ENCODE measurements around the gene REL.
"Not testable (repeated sequence)": the region's sequence is repeated elsewhere in the genome, so short reads cannot be mapped to it uniquely, and the experiment has no call there.

The REL gene

DNA sequence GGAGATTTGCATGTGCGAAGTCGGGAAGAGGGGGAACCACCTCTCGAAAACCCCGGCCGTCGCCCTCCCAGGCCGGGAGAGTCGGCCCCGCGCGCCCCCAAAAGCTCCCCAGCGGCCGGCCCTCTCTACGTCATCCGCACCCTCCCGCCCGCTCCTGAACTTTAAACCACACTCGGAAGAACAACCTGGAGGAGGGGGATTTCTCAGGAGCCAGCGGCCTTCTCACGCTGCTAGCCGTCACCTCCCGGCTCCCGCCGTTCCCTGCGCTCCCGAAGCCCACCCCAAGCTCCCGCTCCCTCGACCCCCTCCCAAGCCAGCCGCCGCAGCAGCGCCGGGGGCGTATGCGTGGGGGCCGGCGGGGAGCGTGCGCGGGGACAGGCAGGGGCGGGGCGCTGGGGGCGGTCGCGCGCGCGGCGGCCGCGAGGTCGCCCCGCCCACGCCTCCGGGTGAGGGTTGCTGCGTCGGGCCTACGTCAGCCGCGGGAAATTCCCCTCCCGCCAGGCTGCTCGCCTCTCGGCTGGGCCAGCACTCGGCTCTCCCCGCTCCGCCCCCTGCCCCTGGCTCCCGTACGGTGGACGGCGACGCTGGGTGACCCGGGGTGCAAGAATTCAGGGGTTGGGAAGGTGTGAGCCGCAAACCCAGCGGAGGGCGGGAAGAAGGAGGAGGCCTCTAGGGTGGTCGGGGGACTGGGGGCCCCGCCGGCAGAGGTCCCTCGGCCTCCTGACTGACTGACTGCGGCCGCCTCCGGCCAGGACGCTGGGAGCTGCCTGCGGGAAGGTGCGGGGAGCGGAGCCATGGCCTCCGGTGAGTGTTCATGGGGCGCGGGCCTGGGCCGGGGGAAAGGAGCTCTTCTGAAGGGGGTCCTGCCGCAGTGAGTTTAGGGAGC, at the start of gene REL:
Gene REL, plus strand, starts transcription at position 528 of the 886 bp plus-strand sequence. Its CDS starts 267 bp downstream, at position 795.
- peak; percentile 80 for DNase-seq

DNA sequence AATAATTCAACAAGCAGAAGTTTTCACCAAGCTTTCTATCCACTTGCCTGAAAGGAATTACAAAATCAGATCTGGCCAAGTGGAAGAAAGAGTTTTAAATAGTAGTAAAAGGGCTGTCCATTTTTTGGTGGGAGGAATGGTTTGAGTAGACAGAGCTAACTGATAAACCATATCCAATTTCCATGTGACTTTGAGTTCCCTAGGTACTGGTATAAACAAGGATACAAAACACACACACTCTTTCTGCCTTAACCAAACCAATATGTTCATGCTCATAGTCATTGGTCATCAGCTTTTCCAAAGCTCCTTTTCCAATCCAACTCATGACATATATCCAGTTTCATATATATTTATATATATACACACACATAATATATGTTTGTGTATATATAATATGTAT, 49.5 kb upstream of the REL start:
- no peak for DNase-seq

DNA sequence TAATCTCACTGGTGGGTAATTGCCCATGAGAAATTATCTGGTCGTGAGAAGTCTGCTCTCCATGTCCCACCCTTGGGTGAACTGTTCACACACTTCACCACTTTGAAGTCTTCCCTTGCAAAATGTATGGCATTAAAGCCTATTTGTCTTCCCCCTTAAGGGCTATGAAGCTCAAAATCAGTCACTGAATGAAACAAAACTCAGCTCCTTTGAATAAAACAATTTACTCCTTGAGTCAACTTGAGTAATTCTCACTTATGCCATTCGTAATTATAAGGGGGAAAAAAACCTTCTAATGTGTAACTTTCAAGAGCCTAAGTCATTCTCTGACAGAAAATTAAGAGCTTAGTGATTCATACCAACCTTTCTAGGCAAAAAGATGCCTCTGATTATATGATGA, 48.8 kb upstream of the REL start:
- no peak for DNase-seq

DNA sequence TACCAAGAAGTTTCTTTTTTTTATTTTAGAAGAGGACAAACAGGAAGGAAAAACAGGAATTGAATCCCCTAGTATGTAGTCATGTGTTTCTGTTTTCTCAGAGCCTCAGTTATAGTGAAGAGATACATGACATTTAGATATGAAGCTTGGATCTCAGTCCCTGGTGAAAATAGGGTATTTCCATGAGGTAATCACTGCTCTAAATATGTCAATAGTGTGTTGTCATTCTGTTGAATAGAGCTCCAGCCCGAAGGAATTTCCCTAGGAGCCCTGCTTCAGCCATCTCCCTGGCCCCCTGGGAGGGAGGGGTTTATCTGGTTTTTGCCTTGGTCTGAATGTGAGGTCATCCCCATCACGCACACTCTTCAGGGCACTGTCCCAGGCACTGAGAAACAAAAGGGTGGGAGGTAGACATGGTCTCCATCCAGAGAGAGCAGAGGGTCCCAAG, 47.1 kb upstream of the REL start:
- DNase-seq: no peak

DNA sequence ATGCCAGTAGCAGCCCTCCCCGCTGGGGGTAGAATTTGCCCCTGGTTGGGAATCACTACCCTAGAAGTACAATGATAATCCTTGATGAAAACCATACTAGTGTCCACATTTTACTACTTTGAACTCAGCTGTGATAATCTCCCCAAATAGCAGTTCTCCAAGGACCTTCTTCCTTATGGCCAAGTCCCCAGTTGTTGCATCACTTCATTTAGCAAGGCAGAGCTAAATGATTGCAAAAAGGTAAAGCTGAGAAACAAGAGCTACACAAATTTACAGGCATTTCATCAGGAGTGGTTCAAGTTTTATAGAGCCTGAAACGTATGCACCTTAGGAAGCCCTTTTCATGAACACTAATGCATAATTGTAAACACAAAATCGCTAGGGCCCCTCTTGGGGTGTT, 44.9 kb upstream of the REL start:
- no peak for DNase-seq

DNA sequence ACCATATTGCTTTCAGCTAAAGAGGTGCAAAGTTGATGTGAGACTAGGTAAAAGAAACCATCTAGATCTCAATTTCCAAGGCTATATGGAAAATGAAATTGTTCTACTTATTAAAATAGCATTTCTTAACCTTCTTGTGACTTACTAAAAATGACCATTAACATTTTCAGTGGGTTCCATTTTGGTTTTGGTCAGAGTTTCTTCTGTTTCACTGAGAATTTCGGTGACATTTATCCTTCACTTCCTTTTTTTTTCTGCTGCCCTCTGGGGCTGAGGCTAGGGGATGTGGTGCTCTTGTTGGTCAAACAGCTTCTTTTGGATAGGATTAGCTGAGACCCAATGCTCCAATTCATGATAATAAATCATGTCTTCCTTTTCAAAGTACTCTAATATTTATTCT, 44.3 kb upstream of the REL start:
- DNase-seq: no peak

DNA sequence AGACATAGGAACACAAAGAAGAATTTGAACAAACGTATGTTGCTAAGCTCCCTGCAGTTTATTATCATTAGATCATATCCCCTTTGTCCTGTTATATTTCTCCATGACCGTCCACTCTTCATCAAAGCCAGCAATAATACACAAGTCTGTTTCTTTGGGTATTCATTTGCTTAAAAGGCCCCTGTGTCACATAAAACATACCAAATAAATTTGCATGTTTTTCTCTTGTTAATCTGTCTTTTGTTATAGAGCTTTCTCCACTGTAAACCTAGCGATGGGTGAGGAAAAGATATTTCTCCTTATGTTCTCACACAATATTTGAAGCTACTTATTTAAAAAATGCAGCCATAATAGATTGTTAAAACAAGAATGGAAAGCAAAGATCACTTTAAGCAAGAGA, 42.9 kb upstream of the REL start:
- no peak for DNase-seq

DNA sequence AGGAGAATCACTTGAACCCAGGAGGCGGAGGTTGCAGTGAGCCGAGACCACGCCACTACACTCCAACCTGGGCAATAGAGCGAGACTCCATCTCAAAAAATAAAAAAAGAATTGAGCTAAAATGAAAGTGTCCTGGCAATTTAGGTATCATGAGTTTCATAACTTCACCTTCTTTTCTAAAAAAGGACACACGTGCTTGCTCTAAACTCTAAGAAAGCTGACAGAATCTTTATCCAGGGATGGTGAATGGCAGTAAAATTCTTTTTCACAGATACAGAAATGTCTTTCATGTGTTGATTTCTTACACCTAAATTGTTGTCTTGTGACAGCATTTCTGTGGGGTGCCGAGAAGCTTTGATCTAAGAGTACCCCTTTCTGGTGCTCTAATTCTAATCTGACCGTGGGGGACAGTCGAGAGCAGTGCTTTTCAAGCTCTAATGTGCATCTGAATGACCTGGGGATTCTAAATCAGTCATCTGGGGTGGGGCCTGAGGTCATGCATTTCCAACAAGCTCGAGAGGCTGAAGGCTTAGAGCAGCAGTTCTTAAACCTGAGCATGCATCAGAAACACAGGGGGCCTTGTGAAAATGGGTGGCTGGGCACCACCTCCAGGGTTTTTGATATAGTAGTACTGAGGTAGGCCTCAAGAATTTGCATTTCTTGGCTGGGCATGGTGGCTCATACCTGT, 42.1 kb upstream of the REL start:
- no peak for DNase-seq

DNA sequence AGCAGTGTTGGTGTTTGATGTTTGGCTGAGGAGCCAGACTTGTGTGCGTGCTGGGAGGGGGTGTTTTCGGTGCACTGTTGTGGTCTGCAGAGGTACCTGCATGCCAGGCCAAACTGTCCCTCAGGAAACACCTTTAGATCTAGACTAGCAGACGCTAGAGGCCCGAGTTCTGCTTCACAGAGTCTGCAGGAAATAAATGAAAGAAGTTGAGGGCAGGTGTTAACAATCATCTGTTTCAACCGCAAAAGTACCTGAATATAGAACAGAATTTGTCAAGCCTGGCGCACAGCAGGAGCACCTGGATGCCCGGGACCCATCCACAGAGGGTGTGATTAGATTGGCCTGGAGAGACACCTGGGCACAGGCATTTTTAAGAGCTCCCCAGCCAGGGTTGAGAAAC, 40.5 kb upstream of the REL start:
- DNase-seq: no peak

DNA sequence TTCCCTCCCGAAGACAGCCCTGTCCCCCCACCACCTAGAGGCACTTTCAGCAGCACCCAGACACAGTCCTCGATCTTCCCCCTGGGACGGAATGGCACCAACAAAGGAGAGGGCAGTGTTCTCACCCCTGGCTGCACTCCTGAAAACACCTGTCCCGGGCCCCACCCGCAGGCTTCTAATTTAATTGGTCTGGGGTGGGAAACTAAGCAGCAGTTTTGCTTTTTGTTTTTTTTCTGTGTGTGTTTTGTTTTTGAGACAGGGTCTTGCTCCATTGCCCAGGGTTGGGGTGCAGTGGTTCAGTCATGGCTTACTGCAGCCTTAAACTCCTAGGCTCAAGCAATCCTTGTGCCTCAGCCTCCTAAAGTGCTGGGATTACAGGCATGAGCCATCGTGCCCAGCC, 38.4 kb upstream of the REL start:
- no peak for DNase-seq

DNA sequence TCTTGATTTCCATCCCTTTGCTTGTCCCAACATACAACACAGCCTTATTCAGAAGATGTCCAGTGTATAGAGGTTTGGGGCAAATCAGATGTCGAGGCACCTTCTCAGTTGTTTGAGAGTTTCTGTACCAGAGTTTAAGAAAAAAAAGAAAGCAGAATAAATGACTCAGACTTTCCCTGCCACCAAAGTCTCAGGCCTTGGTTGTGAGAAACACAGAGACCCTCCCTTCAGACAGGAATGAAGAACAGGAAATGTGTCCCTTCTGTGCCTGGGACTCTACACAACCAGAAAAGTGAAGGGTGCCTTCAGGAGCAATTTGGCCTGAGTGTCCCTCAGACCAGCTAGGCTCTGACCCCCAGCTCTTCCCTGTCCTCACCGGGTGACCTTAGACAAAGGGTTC, 37.3 kb upstream of the REL start:
- no peak for DNase-seq

DNA sequence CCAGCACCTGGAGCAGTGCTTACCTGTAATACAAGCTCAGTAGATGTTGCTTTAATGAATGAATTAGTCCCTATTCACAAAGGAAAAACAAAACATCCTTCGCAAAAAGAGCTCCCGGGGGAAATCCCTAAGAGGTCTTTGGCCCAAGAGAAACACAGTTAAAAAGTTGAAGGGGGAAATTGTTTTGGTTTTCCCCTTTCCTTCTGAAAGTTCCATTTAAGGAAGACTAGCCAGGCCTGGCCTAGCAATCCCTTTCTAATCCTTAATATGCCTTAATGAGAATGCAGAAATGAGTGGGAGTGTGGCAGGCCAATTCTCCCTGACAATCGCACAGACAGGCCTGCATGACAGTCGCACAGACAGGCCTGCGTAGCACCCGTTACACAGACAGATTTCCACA, 33.5 kb upstream of the REL start:
- no peak for DNase-seq

DNA sequence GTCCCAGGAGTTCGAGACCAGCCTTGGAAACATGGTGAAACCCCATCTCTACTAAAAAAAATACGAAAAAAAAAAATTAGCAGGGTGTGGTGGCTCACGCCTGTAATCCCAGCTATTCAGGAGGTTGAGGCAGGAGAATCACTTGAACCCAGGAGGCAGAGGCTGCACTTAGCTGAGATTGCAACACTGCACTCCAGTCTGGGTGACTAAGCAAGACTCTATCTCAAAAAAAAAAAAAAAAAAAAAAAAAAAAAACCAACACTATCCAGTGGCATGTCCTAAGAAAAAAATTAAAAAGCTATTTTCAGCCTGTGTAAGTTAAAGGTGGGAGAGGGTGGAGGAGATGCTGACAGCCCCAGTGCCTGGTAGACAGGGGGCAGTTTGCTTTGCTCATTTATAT, 32.2 kb upstream of the REL start:
- no peak for DNase-seq

DNA sequence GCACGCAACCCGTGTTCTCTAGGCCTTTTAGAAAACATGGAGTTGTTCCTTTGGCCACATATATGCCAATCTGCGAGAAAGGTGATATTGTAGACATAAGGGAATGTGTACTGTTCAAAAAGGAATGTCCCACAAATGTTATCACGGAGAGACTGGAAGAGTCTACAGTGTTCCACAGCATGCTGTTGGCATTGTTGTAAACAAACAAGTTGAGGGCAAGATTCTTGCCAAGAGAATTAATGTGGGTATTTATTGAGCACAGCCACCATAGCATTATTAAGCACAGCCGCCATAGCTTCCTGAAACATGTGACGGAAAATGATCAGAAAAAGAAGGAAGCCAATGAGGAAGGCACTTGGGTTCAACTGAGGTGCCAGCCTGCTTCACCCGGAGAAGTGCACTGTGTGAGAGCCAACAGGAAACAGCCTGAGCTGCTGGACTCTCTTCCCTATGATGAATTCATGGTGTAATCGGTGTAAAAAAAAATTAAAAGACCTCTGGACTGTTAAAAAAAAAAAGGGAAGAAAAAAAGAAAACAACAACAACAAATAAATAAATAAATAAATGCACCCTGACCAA, 29.0 kb upstream of the REL start:
- DNase-seq: no peak

DNA sequence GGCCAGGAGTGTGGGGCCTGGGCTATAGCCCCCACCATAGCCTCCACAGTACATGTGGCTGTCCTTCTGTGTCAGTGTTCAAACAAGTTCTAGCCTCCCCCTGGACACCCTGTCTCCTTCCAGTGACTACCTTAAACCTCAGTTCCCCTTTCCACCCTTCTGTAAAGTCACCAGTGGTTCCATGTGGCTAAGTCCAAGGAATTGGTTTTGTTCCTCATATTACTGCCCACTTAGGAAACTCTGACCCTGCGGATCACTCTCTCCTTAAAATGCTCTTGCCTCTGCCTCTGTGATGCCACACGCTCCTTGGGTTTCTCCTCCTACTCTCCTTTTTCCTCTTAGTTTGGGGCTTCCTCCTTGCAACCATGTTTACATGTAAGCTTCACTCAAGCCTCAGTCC, 27.8 kb upstream of the REL start:
- no peak for DNase-seq

DNA sequence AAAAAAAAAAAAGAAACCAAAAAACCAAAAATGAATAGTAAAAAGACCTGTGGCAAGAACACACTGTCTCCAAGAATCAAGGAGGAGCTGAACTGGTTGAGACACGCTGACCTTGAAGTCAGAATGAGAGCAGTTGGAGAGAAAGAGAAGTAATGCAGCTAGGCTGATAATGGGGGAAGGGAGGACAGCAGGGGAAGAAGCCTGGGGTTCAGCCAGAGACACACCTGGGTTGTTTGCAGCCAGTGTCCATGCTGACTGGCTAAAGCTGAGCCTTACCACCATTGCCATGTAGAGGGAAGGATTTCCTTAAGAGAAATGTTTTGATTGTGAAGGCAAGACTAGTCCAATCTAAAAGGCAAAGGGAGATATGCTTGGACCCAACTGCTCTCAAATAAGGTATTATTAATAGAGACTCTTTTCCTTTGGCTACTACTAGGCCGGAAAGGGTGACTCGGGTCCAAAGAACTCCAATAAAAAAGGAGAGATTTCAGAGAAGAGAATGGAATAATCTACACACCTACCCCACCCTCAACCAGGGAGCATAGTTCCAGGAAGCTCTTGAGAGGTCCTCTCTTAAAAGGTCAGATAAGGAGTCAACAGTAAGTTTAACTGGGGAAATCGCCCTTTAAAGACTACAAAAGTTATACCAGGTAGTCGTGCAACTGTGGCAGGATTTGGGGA, 25.2 kb upstream of the REL start:
- DNase-seq: no peak

DNA sequence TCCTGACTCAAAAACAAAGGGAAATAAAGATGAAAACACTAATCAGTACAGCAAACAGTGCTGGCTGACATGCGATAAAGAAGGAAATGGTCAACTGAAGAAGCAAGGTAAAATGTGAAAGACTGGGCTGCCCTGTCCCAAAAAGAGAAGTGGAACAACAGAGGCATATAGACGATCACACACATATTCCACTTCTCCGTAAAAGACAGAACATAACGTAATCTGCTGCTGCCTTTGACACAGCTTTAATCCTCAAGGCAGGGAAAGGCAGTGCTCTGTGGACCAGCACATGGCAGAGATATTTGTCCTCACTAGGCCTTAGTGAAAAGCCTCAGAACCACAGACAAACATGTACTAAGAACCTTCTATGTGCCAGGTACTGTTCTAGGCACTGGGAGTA, 24.3 kb upstream of the REL start:
- no peak for DNase-seq

DNA sequence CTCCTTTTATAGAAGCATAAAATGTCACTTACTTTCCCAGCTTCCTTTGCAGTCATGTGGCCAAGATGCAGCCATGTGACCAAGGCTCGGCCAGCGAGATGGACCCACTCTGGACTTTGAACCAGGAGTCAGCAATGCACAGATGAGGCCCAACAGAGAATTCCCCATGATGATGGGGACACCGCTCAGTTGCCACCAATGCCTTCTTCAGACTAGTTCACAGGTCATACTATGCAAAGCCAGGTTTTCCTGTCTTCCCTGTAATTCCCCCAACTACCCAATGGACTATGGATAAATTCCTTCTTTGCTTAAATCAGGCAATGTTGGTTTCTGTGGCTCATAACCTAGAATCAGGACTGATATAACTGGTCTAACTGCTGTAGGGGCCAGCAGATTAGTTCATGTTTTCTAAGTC, 22.5 kb upstream of the REL start:
- DNase-seq: no peak

DNA sequence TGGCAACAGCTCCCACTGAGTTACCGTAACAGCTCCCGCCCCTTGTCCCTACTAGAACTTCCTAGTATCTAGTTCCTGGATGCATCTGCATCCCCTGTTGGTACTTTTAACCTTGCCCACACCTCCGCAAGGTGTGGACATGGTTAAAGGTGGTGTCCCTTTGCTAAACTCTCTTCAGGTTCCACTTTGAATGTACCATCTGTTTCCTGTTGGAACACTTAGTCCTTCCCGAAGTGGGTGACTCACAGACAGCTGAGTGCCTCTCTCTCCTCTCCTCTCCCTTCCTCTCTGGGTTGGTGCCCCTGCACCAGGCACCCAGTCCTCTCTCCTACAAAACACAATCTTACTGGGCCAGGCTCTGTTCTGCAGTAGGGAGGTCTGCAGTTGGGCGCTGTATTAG, 19.6 kb upstream of the REL start:
- DNase-seq: no peak

DNA sequence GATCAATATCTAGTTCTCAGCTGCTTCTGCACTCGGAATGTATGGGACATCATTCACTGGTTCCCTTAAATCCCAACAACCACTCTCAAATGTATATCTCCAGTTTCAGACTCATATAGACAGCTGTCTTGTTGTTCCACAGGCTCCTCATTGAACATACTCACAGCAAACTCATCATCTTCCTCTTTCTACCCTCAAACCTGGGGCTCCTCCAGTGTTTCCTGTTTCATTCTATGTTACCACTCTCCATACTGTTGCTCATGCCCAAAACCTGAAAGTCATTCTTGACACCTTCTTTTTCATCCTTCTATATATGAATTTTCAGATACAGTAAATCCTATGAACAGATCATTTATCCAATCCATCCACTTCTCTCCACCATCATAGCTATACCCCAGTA, 18.7 kb upstream of the REL start:
- no peak for DNase-seq

DNA sequence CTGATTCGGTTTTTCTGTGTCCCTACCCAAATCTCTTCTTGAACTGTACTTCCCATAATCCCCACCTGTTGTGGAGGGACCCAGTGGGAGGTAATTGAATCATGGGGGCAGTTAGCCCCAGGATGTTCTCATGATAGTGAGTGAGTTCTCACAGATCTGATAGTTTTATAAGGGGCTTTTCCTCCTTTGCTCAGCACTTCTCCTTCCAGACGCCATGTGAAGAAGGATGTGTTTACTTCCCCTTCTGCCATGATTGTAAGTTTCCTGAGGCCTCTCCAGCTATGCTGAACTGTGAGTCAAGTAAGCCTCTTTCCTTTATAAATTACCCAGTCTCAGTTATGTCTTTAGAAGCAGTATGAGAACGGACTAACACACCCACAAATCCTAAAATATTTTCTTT, 16.0 kb upstream of the REL start:
- DNase-seq: not testable (repeated sequence)

DNA sequence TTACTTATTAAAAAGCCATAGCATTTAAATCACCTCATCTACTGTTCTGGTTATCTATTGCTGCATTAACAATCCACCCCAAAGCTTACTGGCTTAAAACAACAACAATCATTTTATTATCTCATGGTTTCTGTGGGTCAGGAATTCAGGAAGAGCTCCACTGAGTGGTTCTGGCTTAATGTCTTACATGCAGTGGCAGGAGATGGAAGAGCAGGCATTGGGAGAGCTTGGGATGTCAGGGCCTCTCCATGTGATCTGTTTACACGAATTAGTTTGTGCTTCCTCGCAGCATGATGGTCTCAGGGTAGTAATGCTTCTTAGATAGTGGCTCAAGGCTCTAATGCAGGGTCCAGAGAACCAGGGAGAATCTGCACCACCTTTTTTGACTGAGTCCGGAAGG, 14.4 kb upstream of the REL start:
- DNase-seq: no peak

DNA sequence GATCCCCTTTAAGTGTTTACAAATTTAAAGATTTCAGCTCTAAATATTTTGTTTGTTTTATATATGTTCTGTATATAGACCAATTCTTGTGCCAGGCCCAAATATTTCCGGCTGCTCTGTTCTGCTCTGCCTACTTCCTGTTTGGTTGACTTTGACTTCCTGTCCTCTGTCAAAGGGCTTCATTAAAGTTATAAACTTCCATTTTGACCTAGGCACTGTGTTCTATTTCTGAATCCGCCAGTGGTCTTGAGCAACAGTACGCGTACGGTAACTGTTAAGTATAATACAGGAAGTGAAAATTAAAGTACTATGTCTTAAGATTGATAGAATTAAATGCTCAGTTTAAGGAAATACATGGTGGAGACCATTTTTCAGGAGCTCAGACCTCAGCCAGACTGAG, 13.5 kb upstream of the REL start:
- no peak for DNase-seq

Data from NCI-H2171 treated with DMSO at 0.1 percent for 48 hours (cell line).